Adrenal gland (tissue), 12 donors: ENCODE measurements around the gene OLA1. TPM values are rescaled to one million over a fixed set of nuclear protein-coding genes. Genes with fewer than 3 reads are reported as not detected.

ENCODE experiments used
- DNase-seq, 7 donors: peaks; one replicate each; pipeline ENCODE4 v3.0.0-alpha.2; 2019 to 2020
- H3K27ac ChIP-seq, 5 donors: fragments of 200-600 bp; sonication (generic) in 4 of 5; 1 replicate in 3 of 5; 2 replicates in 2 of 5; pipeline versions ENCODE4 v1.5.1 to v1.8.0; 2016 to 2020; ENCODE audit warnings: mild to moderate bottlenecking in 1 of 5
- H3K27me3 ChIP-seq: fragments of 200-600 bp; 2 replicates; pipeline ENCODE4 v1.8.0; 2021
- H3K36me3 ChIP-seq, 2 donors: fragments of 200-600 bp; replicated peaks in 1 of 2; 1 replicate in 1 of 2; 2 replicates in 1 of 2; pipeline versions ENCODE4 v1.5.1 to v1.8.0; 2018 to 2022
- H3K4me1 ChIP-seq, 2 donors: fragments of 200-600 bp; replicated peaks in 1 of 2; 1 replicate in 1 of 2; 2 replicates in 1 of 2; pipeline versions ENCODE4 v1.5.1 to v1.8.0; 2018 to 2021
- H3K4me3 ChIP-seq, 4 donors: fragments of 200-600 bp; sonication (generic) in 3 of 4; one replicate each; pipeline ENCODE4 v1.5.1; 2016 to 2018
- H3K9me3 ChIP-seq, 3 donors: fragments of 200-600 bp; sonication (generic) in 1 of 3; replicated peaks in 1 of 3; 1 replicate in 2 of 3; 2 replicates in 1 of 3; pipeline versions ENCODE4 v1.5.1 to v1.8.0; 2016 to 2021
- POLR2A ChIP-seq, 2 donors: fragments of 450-650 bp; IDR thresholded peaks; one replicate each; pipeline ENCODE4 v1.6.1; 2017; ENCODE audit warnings: antibody characterized with exemption in 2 of 2, mild to moderate bottlenecking in 2 of 2, moderate library complexity in 1 of 2
- WGBS, 4 donors: extraction: QIAGEN DNeasy Blood & Tissue Kit in 2 of 4; methylation state at CpG; one replicate each; pipeline versions ENCODE4 v1.1.5 to v1.1.7; 2013 to 2017; 5-methylcytosine and 5-hydroxymethylcytosine counted together
- intact Hi-C, 2 donors: fragments of 100-400 bp; cut with DNase I; formaldehyde crosslinking; loops; one replicate each; pipeline versions ENCODE4 v1.14.1 to v1.15.0; 2022 to 2023
- polyA plus RNA-seq, 3 donors: library from polyadenylated mRNA; stranded (reverse); fragments of 200-250 nt in 2 of 3; fragments of 350-450 nt in 1 of 3; fragmentation: Illumina TruSeq in 1 of 3; extraction: RNeasy Lipid Tissue Mini Kit (QIAGEN cat#74804) in 1 of 3; gene quantifications; one replicate each; pipeline ENCODE4 v1.2.3, GENCODE V29; 2013 to 2014
- total RNA-seq, 9 donors: library from RNA; depleted of rRNA in 4 of 9; stranded (reverse); fragments of >200 nt in 4 of 9; fragments of 120-200 nt in 1 of 9; fragmentation: NEBNext Ultra II Directional in 1 of 9; extraction: Animal tissue kit (Norgen Biotek cat#: 25700) in 1 of 9; gene quantifications; one replicate each; pipeline versions ENCODE4 v1.1.0 to v1.2.4, GENCODE V29; 2013 to 2023
- TF ChIP-seq, protein P1 (sequence below), 6 experiments: fragments of 450-650 bp in 4 of 6; fragments of 200-600 bp in 2 of 6; sonication (generic) in 1 of 6; IDR thresholded peaks; 1 replicate in 5 of 6; 2 replicates in 1 of 6; pipeline versions ENCODE4 v1.5.1 to v1.8.0; 2016 to 2021; ENCODE audit warnings: antibody characterized with exemption in 6 of 6, mild to moderate bottlenecking in 2 of 6, moderate library complexity in 1 of 6
- donor health status: healthy with polysubstance abuse.
- donor health status: Bipolar disorder and iron deficiency.
- donor health status: DM: yes; HTN: yes; CAD: no.
- donor health status: DM: no; HTN: no; CAD: no.
- donor health status: DM: no; HTN: no; CAD: no.
- donor health status: DM: yes; HTN: yes; CAD: no.

The OLA1 gene
- total and polyA plus RNA-seq, 12 donors = 30.1 to 182 (median 68.9) TPM

DNA sequence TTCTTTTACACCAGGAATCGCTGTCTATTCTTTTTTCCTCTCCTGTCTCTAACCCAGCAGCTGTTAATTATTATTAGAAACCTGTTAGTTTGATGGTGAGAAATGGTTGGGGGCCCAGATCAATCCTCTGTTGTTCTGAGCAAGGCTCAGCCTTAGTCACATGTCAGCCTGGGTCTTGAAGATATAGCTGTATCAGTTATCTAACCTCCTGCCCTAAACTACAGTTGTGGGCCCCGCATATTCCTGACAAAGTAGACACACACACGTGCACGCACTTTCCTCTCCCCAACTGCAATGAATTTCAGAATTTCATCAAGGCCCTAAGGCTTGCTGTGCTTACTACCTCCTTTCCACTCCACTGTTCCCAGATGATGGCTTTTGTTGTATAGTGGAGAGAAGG lies 54.6 kb downstream of the OLA1 start:
- Histone ChIP-seq H3K36me3 (no peaks in the 10 kb centered on the region), H3K4me1 (peaks cover 5 to 18% of the 10 kb centered on the region in 2 donors), H3K4me3 (no peak overlapping the region), H3K27ac (no peak overlapping the region), H3K27me3 (no peaks in the 10 kb centered on the region), H3K9me3 (no peaks in the 10 kb centered on the region)
- WGBS, 4 donors = 98 to 100% (median 100%) methylated on average over 4 of the region's 4 CpGs
- no peak for DNase-seq
- TF ChIP-seq, protein P1, sequence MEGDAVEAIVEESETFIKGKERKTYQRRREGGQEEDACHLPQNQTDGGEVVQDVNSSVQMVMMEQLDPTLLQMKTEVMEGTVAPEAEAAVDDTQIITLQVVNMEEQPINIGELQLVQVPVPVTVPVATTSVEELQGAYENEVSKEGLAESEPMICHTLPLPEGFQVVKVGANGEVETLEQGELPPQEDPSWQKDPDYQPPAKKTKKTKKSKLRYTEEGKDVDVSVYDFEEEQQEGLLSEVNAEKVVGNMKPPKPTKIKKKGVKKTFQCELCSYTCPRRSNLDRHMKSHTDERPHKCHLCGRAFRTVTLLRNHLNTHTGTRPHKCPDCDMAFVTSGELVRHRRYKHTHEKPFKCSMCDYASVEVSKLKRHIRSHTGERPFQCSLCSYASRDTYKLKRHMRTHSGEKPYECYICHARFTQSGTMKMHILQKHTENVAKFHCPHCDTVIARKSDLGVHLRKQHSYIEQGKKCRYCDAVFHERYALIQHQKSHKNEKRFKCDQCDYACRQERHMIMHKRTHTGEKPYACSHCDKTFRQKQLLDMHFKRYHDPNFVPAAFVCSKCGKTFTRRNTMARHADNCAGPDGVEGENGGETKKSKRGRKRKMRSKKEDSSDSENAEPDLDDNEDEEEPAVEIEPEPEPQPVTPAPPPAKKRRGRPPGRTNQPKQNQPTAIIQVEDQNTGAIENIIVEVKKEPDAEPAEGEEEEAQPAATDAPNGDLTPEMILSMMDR (IDR thresholded peaks at IDR 0.05) = no peak
- intact Hi-C loops = no loop called here

GRCh38 chr2:174192664-174193063 lies 55.7 kb downstream of the OLA1 start:
- intact Hi-C loops = no loop called here
- no peak overlapping the region for H3K27ac ChIP-seq
- no peaks in the 10 kb centered on the region for H3K36me3 ChIP-seq
- WGBS, 4 donors = 84 to 98% (median 90%) methylated on average over 4 of the region's 4 CpGs
- H3K9me3 ChIP-seq = no peaks in the 10 kb centered on the region
- DNase-seq = no peak
- no peaks in the 10 kb centered on the region for H3K27me3 ChIP-seq
- peaks cover 5 to 15% of the 10 kb centered on the region in 2 donors for H3K4me1 ChIP-seq
- TF ChIP-seq POLR2A (IDR thresholded peaks at IDR 0.05) = no peak
- TF ChIP-seq, protein P1 (IDR thresholded peaks at IDR 0.05) = no peak
- no peak overlapping the region for H3K4me3 ChIP-seq

GRCh38 chr2:174191342-174192074 lies 56.8 kb downstream of the OLA1 start:
- no peak for DNase-seq
- Histone ChIP-seq H3K9me3 (no peaks in the 10 kb centered on the region), H3K36me3 (no peaks in the 10 kb centered on the region), H3K4me3 (no peak overlapping the region), H3K27me3 (no peaks in the 10 kb centered on the region), H3K27ac (no peak overlapping the region), H3K4me1 (peaks cover 5 to 15% of the 10 kb centered on the region in 2 donors)
- 81 to 88% (median 85%) methylated on average over 6 of the region's 6 CpGs for WGBS, 4 donors
- intact Hi-C loops = no loop called here
- TF ChIP-seq, protein P1 (IDR thresholded peaks at IDR 0.05) = no peak
- no peak for TF ChIP-seq POLR2A (IDR thresholded peaks at IDR 0.05)

- H3K27ac ChIP-seq = no peak overlapping the region
- H3K36me3 ChIP-seq = no peaks in the 10 kb centered on the region
- no peak for DNase-seq
- H3K4me3 ChIP-seq = no peak overlapping the region
- TF ChIP-seq, protein P1 (IDR thresholded peaks at IDR 0.05) = no peak
- TF ChIP-seq POLR2A (IDR thresholded peaks at IDR 0.05) = no peak
- intact Hi-C loops = no loop called here
- H3K27me3 ChIP-seq = no peaks in the 10 kb centered on the region
- 89 to 97% (median 92%) methylated on average over 1 of the region's 1 CpG for WGBS, 4 donors
- H3K4me1 ChIP-seq = no peaks in the 10 kb centered on the region
- no peaks in the 10 kb centered on the region for H3K9me3 ChIP-seq
Observed at GRCh38 chr2:174184915-174185314, 63.4 kb downstream of the OLA1 start.
